IPS-11a (cell line): ENCODE measurements around the gene PYDC2.
"Not testable (repeated sequence)": the region's sequence is repeated elsewhere in the genome, so short reads cannot be mapped to it uniquely, and the experiment has no call there.

Experiments used
- H3K4me3 ChIP-seq: one replicate; pipeline ENCODE4 v1.5.1; 2013; ENCODE audit warnings: low read depth, low read length, control low read depth

PYDC2 gene

DNA sequence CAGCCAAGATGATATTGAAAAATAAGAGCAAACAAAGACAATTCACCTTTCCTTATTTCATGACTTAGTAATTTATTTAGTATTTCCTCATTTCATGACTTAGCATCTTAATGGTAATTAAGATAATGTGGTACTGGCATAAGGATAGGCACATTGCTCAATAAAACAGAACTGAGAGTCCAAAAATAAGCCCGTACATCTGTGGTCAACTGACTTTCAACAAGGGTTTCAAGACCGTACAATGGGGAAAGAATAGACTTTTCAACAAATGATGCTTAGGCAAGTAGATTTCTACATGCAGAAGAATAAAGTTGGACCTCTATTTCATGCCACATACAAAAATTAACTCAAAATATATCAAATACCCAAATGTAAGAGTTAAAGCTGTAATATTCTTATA lies 603 bp upstream of the PYDC2 start:
- no peak overlapping the region for H3K4me3 ChIP-seq

GRCh38 chr3:191470080-191470479 lies 9.1 kb downstream of the PYDC2 start:
- no peak overlapping the region for H3K4me3 ChIP-seq

DNA sequence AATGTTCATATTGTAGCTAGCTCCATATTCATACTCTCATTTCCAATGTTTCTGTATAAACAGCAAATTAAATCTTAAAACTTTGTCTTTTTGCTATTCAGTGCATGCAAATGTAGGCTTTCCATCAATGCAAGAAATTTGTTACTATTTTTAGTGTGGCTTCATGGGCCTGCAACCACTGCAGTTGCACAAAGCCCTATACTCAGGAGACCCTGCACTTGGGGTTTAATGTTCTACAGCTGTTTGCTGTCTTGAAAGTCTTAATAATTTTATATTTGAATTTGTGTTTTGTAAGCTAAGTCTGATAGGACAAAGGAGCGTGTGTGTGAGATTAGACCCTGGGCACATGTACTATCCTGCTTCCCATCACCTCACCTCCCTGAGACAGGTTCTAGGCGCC lies 9.6 kb downstream of the PYDC2 start:
- H3K4me3 ChIP-seq = no peak overlapping the region

DNA sequence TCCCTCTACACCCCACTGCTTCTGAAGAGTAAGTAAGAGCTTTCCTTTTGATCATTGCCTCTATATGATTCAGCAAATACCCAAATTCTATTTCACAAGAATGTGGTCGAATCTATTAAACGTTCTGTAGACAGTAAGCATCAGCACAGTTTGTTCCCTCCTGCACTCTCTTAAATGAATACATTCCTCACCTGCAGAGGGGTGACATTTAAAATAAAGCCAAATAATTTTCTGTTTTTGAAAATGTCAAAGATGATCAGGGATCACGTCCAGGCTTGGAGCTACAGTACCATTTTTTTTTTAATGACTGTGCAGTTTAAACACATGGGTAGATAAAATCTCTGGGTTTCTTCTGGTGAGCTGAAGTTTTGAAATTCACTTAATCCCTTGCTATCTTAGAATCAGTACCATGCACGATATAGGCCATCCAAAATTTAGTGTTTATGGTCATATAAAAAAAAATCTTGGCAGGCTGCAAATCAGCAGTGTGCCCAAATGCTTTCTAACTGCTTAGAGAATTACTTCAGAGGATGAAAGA lies 12.8 kb downstream of the PYDC2 start:
- H3K4me3 ChIP-seq = no peak overlapping the region

GRCh38 chr3:191476066-191476772 lies 15.3 kb downstream of the PYDC2 start:
- no peak overlapping the region for H3K4me3 ChIP-seq

GRCh38 chr3:191483994-191484393 lies 23.0 kb downstream of the PYDC2 start:
- not testable (repeated sequence) for H3K4me3 ChIP-seq

DNA sequence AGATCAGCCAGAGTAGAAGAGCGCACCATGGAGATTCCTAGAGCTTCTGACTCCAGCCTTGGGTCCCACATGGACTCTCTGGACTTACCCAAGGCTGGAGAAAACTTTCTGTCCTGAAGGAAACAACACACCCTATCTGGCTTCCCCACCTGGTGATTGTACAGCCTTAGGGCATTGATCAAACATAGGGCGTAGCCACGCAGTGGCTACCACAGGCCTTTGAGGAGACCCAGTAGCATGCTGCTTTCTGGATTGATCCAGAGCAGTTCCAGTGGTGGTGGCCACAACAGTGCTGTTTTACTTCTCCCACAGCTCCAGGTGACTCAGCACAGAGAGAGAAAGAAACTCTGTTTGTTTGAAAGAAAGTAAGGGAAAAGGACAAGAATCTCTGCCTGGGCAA lies 23.5 kb downstream of the PYDC2 start:
- no peak overlapping the region for H3K4me3 ChIP-seq

GRCh38 chr3:191492601-191493000 lies 31.6 kb downstream of the PYDC2 start:
- no peak overlapping the region for H3K4me3 ChIP-seq

- H3K4me3 ChIP-seq = no peak overlapping the region
Measured at GRCh38 chr3:191493336-191493735, 32.4 kb downstream of the PYDC2 start.

DNA sequence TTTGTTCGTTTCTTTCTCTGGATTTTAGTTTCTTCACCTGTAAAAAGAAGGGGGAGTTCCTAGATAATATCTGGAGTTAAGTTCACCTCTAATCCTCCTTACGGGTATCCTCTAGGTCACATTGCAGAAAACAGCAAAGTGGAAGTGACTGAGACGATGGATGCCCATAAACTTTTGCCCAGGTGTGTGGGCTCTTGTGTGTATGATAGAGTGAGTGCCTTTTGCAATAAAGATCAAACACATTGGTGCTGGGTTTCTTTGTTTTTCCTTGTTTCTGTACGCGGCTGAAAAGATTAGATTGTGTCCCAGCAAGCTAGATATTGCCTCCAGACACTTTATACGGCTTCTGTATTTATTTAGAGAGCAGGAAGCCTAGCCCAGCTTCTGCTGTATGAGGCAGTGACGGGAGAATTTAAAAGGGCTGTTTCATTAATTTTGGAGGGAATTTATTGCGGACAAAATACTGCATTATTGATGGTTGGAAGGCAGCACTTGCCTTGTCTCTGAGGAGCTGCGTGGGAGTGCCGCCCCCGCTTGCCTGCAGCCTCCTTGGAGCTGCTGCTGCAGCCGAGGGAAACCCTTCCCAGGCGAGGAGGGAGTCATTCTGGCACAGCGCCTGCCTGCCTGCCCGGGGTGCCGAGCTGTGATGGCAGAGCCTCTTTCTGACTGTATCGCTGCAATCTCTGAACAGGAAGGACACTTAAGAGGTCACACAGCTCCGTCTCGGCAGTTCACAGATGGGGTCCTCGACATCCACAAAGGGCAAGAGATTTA lies 38.5 kb downstream of the PYDC2 start:
- no peak overlapping the region for H3K4me3 ChIP-seq

DNA sequence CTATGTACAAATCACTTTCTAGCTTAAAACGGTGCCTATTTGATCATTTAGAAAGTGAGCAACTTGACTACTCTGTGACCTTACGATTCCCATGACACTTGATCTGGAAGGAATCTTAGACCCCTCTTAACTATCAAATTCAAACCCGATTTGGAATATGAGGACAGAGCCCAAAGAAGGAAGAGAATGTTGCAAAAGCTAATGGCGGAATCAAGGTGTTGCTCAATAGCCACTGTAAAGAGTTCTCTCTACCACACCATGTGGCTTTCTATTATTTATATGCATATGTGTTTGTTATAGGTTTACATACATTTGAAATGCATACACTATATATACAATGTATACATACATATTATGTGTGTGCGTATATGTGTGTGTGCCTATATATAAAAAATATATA lies 39.9 kb downstream of the PYDC2 start:
- no peak overlapping the region for H3K4me3 ChIP-seq

DNA sequence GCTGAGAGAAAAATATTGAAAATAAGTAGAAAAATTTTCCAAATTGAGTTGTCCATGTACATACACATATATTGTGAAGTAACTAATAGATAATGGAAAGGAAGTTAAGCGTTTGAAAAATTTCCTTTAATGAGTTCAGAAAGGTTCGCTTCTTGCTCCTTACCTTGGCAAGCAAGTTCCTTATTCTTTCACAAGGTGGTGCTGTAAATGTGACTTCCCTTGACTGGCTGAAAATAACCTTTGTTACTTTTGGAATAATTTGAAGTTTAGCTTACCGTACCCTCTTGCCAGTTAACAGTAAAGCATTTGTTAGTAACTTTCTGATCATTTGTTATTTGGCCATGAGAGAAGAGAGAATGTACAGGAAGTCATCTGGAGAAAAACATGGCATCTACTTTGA lies 41.6 kb downstream of the PYDC2 start:
- no peak overlapping the region for H3K4me3 ChIP-seq

GRCh38 chr3:191509078-191509477 lies 48.1 kb downstream of the PYDC2 start:
- H3K4me3 ChIP-seq = no peak overlapping the region
